IPS DF 6.9 (cell line): ENCODE measurements around the gene GABRG3.

Experiments used
- DNase-seq: peaks from one replicate; pipeline ENCODE4 v3.0.0-alpha.2; 2013; ENCODE audit warnings: low read depth, low spot score
- H3K27ac ChIP-seq: one replicate; pipeline ENCODE4 v1.5.1; 2013; ENCODE audit warnings: low read length, control low read depth
- H3K27me3 ChIP-seq: 2 replicates; pipeline ENCODE4 v1.6.1; 2013; ENCODE audit warnings: mild to moderate bottlenecking, low read length; ENCODE audit not compliant: control insufficient read depth, insufficient read depth
- H3K36me3 ChIP-seq: 2 replicates; pipeline ENCODE4 v1.6.1; 2013; ENCODE audit warnings: low read length; ENCODE audit not compliant: control insufficient read depth, insufficient read depth
- H3K4me1 ChIP-seq: 2 replicates; pipeline ENCODE4 v1.6.1; 2013; ENCODE audit warnings: low read length; ENCODE audit not compliant: control insufficient read depth, insufficient read depth
- H3K4me3 ChIP-seq: 2 replicates; pipeline ENCODE4 v1.5.1; 2013; ENCODE audit warnings: mild to moderate bottlenecking, low read length
- H3K9me3 ChIP-seq: 2 replicates; pipeline ENCODE4 v1.6.1; 2013; ENCODE audit warnings: low read length, inconsistent platforms; ENCODE audit not compliant: control insufficient read depth, insufficient read depth
- WGBS: extraction: QIAGEN DNeasy Blood & Tissue Kit; methylation state at CpG from one replicate; pipeline ENCODE4 v1.1.7; 2013; ENCODE audit warnings: mixed read lengths, missing lambda C conversion rate; ENCODE audit not compliant: insufficient read length, insufficient coverage; 5-methylcytosine and 5-hydroxymethylcytosine counted together

Gene GABRG3

GRCh38 chr15:27036210-27036609 lies 65.2 kb downstream of the GABRG3 start:
- no peaks in the 10 kb centered on the region for H3K27me3 ChIP-seq
- no peaks in the 10 kb centered on the region for H3K4me1 ChIP-seq
- DNase-seq, result no peak
- WGBS, result no CpG with 5 or more reads among the region's 14 CpGs
- no peak overlapping the region for H3K27ac ChIP-seq
- peaks cover 1% of the 10 kb centered on the region for H3K9me3 ChIP-seq
- H3K36me3 ChIP-seq, result no peaks in the 10 kb centered on the region
- no peak overlapping the region for H3K4me3 ChIP-seq

- Histone ChIP-seq H3K27ac (no peak overlapping the region), H3K9me3 (peaks cover 1% of the 10 kb centered on the region), H3K27me3 (no peaks in the 10 kb centered on the region), H3K4me3 (no peak overlapping the region), H3K4me1 (no peaks in the 10 kb centered on the region), H3K36me3 (no peaks in the 10 kb centered on the region)
- WGBS, result no CpG with 5 or more reads among the region's 2 CpGs
- no peak for DNase-seq
Measured at GRCh38 chr15:27037501-27037900, 66.5 kb downstream of the GABRG3 start.

- WGBS, result no CpG with 5 or more reads among the region's 3 CpGs
Measured at GRCh38 chr15:27039152-27039551, 68.2 kb downstream of the GABRG3 start.

GRCh38 chr15:27042230-27042629 lies 71.2 kb downstream of the GABRG3 start:
- DNase-seq, result no peak
- H3K36me3 ChIP-seq, result no peaks in the 10 kb centered on the region
- no CpG with 5 or more reads among the region's 13 CpGs for WGBS
- H3K4me1 ChIP-seq, result no peaks in the 10 kb centered on the region
- no peak overlapping the region for H3K4me3 ChIP-seq
- no peak overlapping the region for H3K27ac ChIP-seq
- H3K27me3 ChIP-seq, result no peaks in the 10 kb centered on the region
- peaks cover 1% of the 10 kb centered on the region; the same call in 1 of the 2 replicates for H3K9me3 ChIP-seq

More at GRCh38 chr15:27039152-27039551, 68.2 kb downstream of the GABRG3 start:
- Histone ChIP-seq H3K27ac (no peak overlapping the region), H3K4me3 (no peak overlapping the region), H3K4me1 (no peaks in the 10 kb centered on the region), H3K9me3 (peaks cover 1% of the 10 kb centered on the region; the same call in 1 of the 2 replicates), H3K27me3 (no peaks in the 10 kb centered on the region), H3K36me3 (no peaks in the 10 kb centered on the region)
- no peak for DNase-seq

GRCh38 chr15:27042646-27043045 lies 71.7 kb downstream of the GABRG3 start:
- H3K27me3 ChIP-seq, result no peaks in the 10 kb centered on the region
- no peak overlapping the region for H3K4me3 ChIP-seq
- no peaks in the 10 kb centered on the region for H3K36me3 ChIP-seq
- no peaks in the 10 kb centered on the region for H3K4me1 ChIP-seq
- no peak overlapping the region for H3K27ac ChIP-seq
- no CpG with 5 or more reads among the region's 6 CpGs for WGBS
- peaks cover 1% of the 10 kb centered on the region; the same call in 1 of the 2 replicates for H3K9me3 ChIP-seq
- DNase-seq, result no peak

- Histone ChIP-seq H3K4me1 (no peaks in the 10 kb centered on the region), H3K27ac (no peak overlapping the region), H3K9me3 (no peaks in the 10 kb centered on the region), H3K4me3 (no peak overlapping the region), H3K27me3 (no peaks in the 10 kb centered on the region), H3K36me3 (no peaks in the 10 kb centered on the region)
- DNase-seq, result no peak
- no CpG with 5 or more reads among the region's 6 CpGs for WGBS
Measured at GRCh38 chr15:27043770-27044169, 72.8 kb downstream of the GABRG3 start.

- no peaks in the 10 kb centered on the region for H3K4me1 ChIP-seq
- no peak for DNase-seq
- H3K27ac ChIP-seq, result no peak overlapping the region
- H3K4me3 ChIP-seq, result no peak overlapping the region
- H3K27me3 ChIP-seq, result no peaks in the 10 kb centered on the region
- whole genome bisulfite sequencing, result no CpG with 5 or more reads among the region's 16 CpGs
- H3K9me3 ChIP-seq, result peaks cover 1% of the 10 kb centered on the region; the same call in 1 of the 2 replicates
- H3K36me3 ChIP-seq, result no peaks in the 10 kb centered on the region
Measured at GRCh38 chr15:27045796-27046195, 74.8 kb downstream of the GABRG3 start.

- Histone ChIP-seq H3K36me3 (no peaks in the 10 kb centered on the region), H3K9me3 (peaks cover 1% of the 10 kb centered on the region; the same call in 1 of the 2 replicates), H3K4me1 (no peaks in the 10 kb centered on the region), H3K27ac (no peak overlapping the region), H3K4me3 (no peak overlapping the region), H3K27me3 (no peaks in the 10 kb centered on the region)
- no peak for DNase-seq
- WGBS, result no CpG with 5 or more reads among the region's 3 CpGs
Measured at GRCh38 chr15:27046880-27047279, 75.9 kb downstream of the GABRG3 start.

GRCh38 chr15:27050163-27050562 lies 79.2 kb downstream of the GABRG3 start:
- Histone ChIP-seq H3K27ac (no peak overlapping the region), H3K4me1 (no peaks in the 10 kb centered on the region)
- WGBS, result no CpG with 5 or more reads among the region's 4 CpGs

GRCh38 chr15:27054426-27054825 lies 83.4 kb downstream of the GABRG3 start:
- Histone ChIP-seq H3K4me1 (no peaks in the 10 kb centered on the region), H3K9me3 (peaks cover 2% of the 10 kb centered on the region; the same call in 1 of the 2 replicates), H3K36me3 (no peaks in the 10 kb centered on the region), H3K4me3 (no peak overlapping the region), H3K27ac (no peak overlapping the region), H3K27me3 (no peaks in the 10 kb centered on the region)
- WGBS, result no CpG with 5 or more reads among the region's 10 CpGs
- no peak for DNase-seq

More at GRCh38 chr15:27050163-27050562, 79.2 kb downstream of the GABRG3 start:
- no peak for DNase-seq
- H3K36me3 ChIP-seq, result no peaks in the 10 kb centered on the region
- no peak overlapping the region for H3K4me3 ChIP-seq
- peaks cover 3% of the 10 kb centered on the region; the same call in 1 of the 2 replicates for H3K9me3 ChIP-seq
- no peaks in the 10 kb centered on the region for H3K27me3 ChIP-seq

- Histone ChIP-seq H3K27ac (no peak overlapping the region), H3K9me3 (peaks cover 2% of the 10 kb centered on the region; the same call in 1 of the 2 replicates), H3K27me3 (no peaks in the 10 kb centered on the region), H3K36me3 (no peaks in the 10 kb centered on the region), H3K4me1 (no peaks in the 10 kb centered on the region), H3K4me3 (no peak overlapping the region)
- whole genome bisulfite sequencing, result no CpG with 5 or more reads among the region's 14 CpGs
- DNase-seq, result no peak
Measured at GRCh38 chr15:27057904-27058645, 87.1 kb downstream of the GABRG3 start.
